Loucy (cell line): Measurements from ENCODE around the gene ABCA3.

ENCODE experiments used
- EZH2phosphoT487 ChIP-seq: fragments of 200-600 bp; IDR thresholded peaks from 2 replicates; pipeline ENCODE4 v1.6.1; 2018; ENCODE audit warnings: antibody characterized with exemption, mild to moderate bottlenecking, moderate library complexity, borderline replicate concordance
- TF ChIP-seq, protein P1 (sequence below): fragments of 200-600 bp; sonication (generic); conservative IDR thresholded peaks from 2 replicates; pipeline ENCODE4 v1.5.1; 2014; ENCODE audit warnings: mild to moderate bottlenecking, antibody characterized with exemption, low read length

DNA sequence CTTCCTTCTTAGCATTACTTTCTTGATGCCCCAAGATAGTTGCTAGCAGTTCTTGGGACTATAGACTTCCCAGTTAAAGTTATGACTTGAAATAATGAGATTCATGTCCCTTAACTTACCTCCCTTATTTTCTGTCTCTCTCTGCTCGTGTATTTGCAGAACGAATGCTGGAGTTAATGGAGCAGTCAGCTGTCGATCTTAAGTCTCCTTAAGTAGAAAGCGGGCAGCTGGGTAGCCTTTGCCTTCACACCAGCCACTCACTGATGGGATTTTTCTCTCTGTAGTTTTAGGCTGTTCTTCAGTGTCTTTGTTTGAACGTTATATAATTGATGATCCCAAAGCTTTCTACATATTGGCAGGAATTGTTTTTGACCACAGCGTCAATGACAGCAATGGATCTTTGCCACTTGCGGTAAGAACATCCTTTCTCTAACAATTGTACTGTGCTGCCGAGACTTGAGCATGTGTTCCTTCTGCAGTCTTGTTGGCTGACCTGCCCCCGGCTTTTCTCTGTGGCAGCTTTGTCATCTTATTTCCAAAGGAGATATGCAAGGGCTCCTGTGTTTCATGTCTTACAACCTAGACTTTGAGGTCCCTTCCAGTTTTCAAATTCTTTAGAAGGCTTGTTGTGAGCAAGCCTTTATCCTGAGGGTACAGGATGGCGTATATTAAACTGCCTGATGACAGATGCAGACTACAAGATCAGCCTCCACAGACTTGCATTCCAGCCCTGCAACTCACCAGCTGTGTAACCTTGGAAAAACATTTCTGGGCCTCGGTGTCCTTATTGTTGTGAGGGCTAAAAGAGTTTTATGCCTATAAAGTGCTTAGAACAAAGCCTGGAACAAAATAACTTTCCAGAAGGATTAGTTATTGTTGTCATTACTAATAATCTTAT is 25.1 kb upstream of the ABCA3 start:
- TF ChIP-seq, protein P1, sequence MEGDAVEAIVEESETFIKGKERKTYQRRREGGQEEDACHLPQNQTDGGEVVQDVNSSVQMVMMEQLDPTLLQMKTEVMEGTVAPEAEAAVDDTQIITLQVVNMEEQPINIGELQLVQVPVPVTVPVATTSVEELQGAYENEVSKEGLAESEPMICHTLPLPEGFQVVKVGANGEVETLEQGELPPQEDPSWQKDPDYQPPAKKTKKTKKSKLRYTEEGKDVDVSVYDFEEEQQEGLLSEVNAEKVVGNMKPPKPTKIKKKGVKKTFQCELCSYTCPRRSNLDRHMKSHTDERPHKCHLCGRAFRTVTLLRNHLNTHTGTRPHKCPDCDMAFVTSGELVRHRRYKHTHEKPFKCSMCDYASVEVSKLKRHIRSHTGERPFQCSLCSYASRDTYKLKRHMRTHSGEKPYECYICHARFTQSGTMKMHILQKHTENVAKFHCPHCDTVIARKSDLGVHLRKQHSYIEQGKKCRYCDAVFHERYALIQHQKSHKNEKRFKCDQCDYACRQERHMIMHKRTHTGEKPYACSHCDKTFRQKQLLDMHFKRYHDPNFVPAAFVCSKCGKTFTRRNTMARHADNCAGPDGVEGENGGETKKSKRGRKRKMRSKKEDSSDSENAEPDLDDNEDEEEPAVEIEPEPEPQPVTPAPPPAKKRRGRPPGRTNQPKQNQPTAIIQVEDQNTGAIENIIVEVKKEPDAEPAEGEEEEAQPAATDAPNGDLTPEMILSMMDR, result no peak
- no peak for TF ChIP-seq EZH2phosphoT487
